ENCODE results near the gene SMCR8. TPM values are rescaled to one million over a fixed set of nuclear protein-coding genes. Genes with fewer than 3 reads are reported as not detected.

SMCR8 gene
- total and polyA plus RNA-seq, 2 of the 13 experiments (the other 11 are each of a cell fraction or from before 2014, with no cell fraction given), result 7.6 to 11.8 TPM

DNA sequence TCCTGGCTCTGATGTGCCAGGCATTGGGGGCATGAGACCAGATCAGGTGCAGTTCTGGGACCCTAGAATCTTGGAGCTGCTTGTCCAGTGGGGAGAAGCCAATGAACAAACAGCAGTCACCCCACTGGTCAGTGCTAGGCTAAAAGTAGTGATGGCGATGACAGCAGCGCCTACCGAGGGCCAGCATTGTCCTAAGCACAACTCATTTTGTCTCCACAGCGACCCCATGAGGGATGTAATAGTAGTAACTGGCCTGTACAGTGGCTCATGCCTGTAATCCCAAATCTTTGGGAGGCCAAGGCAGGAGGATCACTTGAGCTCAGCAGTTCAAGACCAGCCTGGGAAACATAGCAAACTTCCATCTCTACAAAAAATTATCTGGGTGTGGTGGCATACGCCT lies 6.2 kb downstream of the SMCR8 start (continued):
- TF ChIP-seq IRF1 (CRISPR knock-in tag; IDR thresholded peaks at IDR 0.05; ENCODE audit: low read depth) (no peak), AHDC1 (CRISPR knock-in tag; IDR thresholded peaks at IDR 0.05; ENCODE audit: borderline replicate concordance) (no peak), ZC3H13 (CRISPR knock-in tag; IDR thresholded peaks at IDR 0.05) (no peak), PAWR (CRISPR knock-in tag; IDR thresholded peaks at IDR 0.05; ENCODE audit: borderline replicate concordance) (no peak), ZNF839 (CRISPR knock-in tag; IDR thresholded peaks at IDR 0.05; ENCODE audit: borderline replicate concordance) (no peak), ZNF263 (CRISPR knock-in tag; IDR thresholded peaks at IDR 0.05) (no peak), TCF7L2 (IDR thresholded peaks at IDR 0.05; ENCODE audit: low read depth, low read length) (no peak), GATAD2A (CRISPR knock-in tag; IDR thresholded peaks at IDR 0.05) (no peak), ZNF891 (CRISPR knock-in tag; IDR thresholded peaks at IDR 0.05) (no peak), XRCC5 (optimal IDR thresholded peaks at IDR 0.05; ENCODE audit: low read length) (no peak), ZNF205 (CRISPR knock-in tag; IDR thresholded peaks at IDR 0.05) (peak; percentile 97), KLF15 (CRISPR knock-in tag; IDR thresholded peaks at IDR 0.05; ENCODE audit: borderline replicate concordance) (no peak), FOXK1 (CRISPR knock-in tag; IDR thresholded peaks at IDR 0.05; ENCODE audit: borderline replicate concordance, low read depth) (no peak), ZNF180 (CRISPR knock-in tag; IDR thresholded peaks at IDR 0.05; ENCODE audit: borderline replicate concordance, low read depth) (no peak)
- TF ChIP-seq, protein P1, sequence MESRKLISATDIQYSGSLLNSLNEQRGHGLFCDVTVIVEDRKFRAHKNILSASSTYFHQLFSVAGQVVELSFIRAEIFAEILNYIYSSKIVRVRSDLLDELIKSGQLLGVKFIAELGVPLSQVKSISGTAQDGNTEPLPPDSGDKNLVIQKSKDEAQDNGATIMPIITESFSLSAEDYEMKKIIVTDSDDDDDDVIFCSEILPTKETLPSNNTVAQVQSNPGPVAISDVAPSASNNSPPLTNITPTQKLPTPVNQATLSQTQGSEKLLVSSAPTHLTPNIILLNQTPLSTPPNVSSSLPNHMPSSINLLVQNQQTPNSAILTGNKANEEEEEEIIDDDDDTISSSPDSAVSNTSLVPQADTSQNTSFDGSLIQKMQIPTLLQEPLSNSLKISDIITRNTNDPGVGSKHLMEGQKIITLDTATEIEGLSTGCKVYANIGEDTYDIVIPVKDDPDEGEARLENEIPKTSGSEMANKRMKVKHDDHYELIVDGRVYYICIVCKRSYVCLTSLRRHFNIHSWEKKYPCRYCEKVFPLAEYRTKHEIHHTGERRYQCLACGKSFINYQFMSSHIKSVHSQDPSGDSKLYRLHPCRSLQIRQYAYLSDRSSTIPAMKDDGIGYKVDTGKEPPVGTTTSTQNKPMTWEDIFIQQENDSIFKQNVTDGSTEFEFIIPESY (CRISPR knock-in tag; IDR thresholded peaks at IDR 0.05), result 0 out of 2 replicates have a peak, but pooled peaks have one; percentile 8
